Choroid plexus epithelial cell (primary cell): ENCODE measurements around the gene ABHD13.

Experiments used
- DNase-seq: peaks from one replicate; pipeline ENCODE4 v3.0.0-alpha.2; 2010; ENCODE audit warnings: low read depth
- H3K4me3 ChIP-seq: 2 replicates; pipeline ENCODE4 v1.5.1; 2011; ENCODE audit warnings: low read depth, mild to moderate bottlenecking, control low read depth, low read length, moderate library complexity
- TF ChIP-seq, protein P1 (sequence below): conservative IDR thresholded peaks from 2 replicates; pipeline ENCODE4 v1.5.1; 2011; ENCODE audit warnings: low read depth, mild to moderate bottlenecking, control low read depth, inconsistent platforms, low read length, moderate library complexity

ABHD13 gene

DNA sequence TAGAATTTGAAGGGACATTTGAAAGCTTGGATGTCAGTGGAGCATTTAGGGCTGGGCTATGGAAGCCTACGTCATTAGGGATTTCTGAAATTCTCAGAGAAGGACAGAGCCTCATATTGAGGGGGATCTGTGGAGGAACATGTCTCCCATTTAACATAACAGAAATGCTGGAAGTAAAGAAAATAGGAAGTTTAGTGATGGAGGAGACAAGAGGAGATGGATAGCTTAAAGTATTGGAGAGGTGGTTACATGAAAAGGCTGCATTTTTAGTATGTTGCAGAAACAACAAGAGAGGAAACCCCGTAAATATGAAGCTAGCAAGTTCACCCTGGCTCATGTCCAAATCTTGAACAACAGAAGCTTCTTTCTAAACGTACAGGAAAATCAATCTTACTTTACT, 27.3 kb upstream of the ABHD13 start:
- TF ChIP-seq, protein P1, sequence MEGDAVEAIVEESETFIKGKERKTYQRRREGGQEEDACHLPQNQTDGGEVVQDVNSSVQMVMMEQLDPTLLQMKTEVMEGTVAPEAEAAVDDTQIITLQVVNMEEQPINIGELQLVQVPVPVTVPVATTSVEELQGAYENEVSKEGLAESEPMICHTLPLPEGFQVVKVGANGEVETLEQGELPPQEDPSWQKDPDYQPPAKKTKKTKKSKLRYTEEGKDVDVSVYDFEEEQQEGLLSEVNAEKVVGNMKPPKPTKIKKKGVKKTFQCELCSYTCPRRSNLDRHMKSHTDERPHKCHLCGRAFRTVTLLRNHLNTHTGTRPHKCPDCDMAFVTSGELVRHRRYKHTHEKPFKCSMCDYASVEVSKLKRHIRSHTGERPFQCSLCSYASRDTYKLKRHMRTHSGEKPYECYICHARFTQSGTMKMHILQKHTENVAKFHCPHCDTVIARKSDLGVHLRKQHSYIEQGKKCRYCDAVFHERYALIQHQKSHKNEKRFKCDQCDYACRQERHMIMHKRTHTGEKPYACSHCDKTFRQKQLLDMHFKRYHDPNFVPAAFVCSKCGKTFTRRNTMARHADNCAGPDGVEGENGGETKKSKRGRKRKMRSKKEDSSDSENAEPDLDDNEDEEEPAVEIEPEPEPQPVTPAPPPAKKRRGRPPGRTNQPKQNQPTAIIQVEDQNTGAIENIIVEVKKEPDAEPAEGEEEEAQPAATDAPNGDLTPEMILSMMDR: no peak
- DNase-seq: peak; percentile 5
- H3K4me3 ChIP-seq: no peak overlapping the region

DNA sequence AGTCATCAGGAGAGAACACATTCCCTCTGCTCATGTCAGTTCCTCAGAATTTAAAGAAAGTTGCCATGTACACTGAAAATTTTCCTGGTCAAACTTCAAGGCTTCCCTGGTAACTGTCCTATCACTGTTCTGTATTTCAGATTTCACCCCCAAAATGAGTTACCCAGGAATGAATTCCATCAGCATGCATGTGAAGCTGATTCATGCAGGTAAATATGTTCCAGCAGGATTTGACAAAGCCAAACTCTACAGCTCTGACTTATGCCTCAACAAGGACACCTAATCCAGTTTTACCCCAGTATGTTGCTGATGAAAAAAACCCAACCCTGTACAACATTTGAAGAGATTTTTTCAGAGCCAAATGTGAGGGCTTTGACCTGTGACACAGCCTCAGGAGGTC, 24.4 kb upstream of the ABHD13 start:
- DNase-seq: no peak
- TF ChIP-seq, protein P1: no peak

DNA sequence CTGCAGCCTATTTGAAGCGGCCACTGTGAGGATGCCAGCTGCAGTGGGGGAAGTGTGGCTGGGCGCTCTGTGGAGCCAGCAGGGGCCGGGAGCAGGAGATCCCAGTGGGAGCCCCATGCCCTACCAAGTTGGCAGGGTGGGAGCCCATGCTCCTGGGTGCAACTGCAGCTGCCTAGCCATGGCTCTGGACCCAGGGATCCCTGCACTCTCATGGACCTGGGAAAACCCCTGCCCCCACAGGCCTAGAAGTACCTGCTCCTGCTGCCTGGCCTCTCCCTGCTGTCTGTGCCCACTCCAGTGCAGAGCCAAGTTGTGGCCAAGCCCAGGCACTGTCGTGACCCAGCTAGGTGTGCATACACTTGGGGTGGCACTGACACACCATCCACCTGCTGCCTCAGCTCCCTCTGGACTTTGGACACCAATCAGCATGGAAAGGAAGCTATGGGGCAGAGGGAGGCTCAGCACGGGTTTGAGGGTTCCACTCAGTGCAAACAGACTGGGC, 23.7 kb upstream of the ABHD13 start:
- TF ChIP-seq, protein P1: no peak
- H3K4me3 ChIP-seq: no peak overlapping the region
- no peak for DNase-seq

More for the DNA sequence above, 24.4 kb upstream of the ABHD13 start:
- H3K4me3 ChIP-seq: no peak overlapping the region

DNA sequence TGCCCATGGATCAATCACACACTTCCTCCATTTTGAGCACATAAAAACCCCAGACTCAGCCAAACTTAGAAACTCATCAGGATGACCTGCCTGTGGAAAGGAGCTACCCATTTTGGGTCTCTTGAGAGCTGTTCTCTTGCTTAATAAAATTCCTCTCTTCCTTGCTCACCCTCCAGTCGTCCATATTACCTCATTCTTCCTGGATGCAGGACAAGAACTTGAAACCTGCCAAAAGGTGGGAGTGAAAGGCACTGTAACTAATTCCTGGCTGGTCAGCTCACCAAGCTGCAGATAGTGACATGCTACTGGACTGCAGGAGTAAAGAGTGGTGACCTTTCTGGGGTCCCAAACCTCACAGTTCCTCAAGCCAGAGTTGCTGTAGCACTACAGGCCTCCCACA, 23.0 kb upstream of the ABHD13 start:
- DNase-seq: peak; percentile 15
- TF ChIP-seq, protein P1: no peak
- H3K4me3 ChIP-seq: no peak overlapping the region

DNA sequence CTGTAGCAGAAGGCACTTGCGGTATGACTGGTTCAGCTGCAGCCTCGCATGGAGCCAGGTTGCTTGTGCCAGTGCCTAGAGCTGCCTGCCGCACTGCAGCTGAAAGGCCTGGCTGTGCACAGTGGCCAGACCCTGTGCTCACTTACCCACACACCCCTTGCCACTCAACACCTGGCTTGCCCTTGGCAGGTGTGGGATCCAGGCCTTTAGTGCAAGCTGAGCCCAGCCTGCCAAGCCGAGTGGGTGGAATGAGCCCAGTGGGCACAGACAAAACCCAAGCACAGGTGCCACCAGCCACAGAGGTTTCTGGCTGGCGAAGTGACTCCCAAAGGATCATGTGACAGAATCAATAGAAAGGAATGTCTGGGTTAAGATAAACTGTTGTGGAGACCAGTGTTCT, 22.3 kb upstream of the ABHD13 start:
- no peak for DNase-seq
- H3K4me3 ChIP-seq: no peak overlapping the region
- TF ChIP-seq, protein P1: no peak

DNA sequence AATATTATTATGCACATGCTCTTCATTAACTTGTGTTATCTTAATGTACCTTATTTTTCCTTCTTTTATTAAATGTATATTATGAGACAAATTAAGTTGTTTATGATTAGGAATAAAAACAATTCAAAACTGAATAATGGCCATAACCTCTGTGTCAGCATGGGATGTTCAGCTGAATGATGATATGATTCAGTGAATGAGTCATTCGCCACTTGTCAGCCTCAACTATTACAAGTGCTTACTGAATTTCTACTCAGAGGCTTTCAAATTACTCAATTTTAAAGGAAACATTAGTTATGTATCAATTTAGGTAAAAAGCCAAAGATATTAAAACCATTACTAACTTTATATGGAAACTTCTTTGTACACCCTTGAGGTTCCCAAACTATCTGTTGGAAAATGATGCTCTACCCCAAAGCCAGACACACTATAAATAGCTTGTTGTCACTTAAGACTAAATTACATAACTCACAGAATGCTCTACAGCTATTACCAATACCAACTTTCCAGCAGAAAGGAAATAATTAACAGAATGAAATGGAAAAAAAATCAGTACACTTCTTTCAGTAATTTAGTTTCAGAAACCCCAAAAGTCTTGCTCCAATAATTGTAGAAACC, 17.3 kb upstream of the ABHD13 start:
- peak; percentile 46 for DNase-seq
- no peak overlapping the region for H3K4me3 ChIP-seq
- TF ChIP-seq, protein P1: no peak

DNA sequence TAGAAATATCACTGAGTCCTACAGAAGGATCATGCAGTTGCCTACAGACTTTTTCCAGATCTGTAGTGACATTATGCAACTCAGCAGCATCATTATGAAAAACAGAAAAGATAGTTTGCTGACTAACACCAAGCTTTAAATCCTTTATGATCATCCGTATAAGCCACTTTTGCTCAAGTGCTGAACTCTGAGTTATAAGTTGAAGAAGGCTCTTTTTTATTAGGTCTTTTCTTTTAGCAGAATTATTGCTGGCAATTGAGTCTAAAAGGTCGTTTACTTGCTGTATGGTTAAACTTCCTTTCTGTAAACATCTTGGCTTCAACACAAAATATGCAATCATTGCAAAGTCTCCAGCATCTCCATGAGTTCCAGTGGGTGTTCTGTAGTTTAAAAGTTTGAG, 7.6 kb upstream of the ABHD13 start:
- H3K4me3 ChIP-seq: no peak overlapping the region
- TF ChIP-seq, protein P1: no peak
- DNase-seq: no peak
